GM18526 (cell line): ENCODE measurements around the gene GALNT10.

Experiments used
- POLR2A ChIP-seq: IDR thresholded peaks from 3 replicates; pipeline ENCODE4 v1.6.1; 2011; ENCODE audit not compliant: insufficient read length; ENCODE audit errors: extremely low read depth

Gene GALNT10

DNA sequence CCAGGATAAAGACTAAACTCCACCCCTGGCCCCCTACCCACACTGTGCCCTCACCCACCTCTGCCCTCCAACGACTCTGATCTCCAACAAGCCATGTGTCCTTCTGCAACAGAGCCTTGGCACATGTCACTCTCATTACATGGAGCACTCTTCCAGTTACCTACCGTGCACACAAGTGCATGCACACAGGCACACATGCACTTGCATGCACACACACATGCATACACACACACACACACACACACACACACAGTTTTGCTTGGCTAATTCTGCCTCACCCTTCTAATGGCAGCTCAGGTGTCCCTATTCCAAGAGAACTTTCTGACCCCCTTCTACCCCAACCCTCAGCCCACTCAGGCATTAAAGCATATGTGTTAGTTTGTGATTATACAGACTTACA is 19.6 kb downstream of the GALNT10 start:
- no peak for TF ChIP-seq POLR2A

DNA sequence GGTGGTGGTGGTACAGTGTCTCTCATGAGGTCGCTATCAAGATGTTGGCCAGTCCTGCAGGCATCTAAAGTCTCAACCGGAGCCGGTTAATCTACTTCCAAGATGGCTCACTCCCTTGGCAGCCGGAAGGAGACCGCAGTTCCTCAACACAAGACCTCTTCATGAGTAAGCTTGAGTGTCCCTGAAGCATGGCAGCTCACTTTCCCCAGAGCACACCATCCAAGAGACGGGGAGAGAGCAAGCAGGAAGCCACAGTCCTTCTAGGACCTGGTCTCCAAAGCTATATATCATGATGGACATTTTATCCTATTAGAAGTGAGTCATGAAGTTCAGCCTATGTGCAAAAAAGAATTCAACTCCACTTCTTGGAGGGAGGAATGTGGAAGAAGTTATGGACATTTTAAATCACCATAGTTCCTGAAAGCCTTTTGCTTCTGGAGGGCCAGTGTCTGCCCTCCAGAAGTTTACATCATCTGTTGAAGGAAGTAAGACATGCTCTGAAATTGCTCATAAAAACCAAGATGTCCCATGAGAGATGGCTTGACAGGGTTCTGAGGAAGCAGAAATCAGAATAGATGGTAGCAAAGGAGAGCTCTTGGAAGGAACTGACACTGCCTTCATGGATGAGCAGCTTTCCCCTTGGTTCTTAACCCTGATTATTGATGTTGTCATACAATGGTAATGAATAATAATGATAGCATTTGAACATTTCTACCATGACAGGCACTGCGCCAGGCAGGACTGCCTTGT is 21.3 kb downstream of the GALNT10 start:
- no peak for TF ChIP-seq POLR2A

DNA sequence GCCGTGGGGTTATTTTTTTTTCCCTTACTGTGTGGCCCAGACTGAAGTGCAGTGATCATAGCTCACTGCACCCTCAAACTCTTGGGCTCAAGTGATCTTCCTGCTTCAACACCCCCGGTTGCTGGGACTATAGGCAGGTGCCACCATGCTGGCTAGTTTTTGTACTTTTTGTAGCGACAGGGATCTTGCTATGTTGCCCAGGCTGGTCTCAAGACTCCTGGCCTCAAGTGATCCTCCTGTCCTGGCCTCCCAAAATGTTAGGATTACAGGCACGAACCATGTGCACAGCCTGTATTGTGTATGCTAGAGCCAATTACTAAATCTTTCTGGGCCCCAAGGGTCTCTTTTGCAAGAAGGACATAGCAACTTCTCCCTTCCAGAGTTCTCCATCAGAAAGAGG is 23.1 kb downstream of the GALNT10 start:
- TF ChIP-seq POLR2A, result no peak

DNA sequence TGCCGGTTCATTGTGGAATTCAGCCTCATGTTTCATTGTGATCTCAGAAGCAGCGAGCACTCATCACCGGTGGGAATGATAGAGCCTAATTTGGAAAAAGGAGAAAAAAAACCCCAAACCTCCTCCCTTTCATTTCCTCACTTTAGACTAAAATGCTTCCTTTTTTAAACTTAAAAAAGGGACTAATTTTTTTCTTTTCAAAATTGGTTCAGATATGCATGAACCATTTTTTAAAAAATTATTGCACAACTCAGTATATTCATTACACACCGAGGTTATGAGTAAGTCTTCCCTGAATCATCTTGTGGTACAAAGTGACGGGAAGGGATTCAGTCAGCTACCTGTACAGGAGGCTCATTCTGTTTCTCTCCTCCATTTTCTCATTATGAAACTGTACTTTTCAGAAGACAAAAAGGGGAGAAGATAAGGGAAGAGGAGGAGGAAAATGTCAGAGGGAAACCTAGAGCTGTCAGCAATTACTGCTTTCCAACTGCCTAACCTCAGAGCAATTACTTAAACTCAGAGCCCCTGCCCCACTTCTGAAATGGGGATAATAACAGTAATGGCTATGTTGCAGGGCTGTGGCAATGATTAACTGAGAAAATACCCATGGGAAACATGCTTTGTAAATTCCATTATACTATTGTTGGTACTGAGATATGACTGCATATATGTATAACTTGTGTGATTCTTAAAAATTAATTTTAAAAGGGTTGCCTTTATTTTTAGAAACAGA is 24.0 kb downstream of the GALNT10 start:
- no peak for TF ChIP-seq POLR2A

DNA sequence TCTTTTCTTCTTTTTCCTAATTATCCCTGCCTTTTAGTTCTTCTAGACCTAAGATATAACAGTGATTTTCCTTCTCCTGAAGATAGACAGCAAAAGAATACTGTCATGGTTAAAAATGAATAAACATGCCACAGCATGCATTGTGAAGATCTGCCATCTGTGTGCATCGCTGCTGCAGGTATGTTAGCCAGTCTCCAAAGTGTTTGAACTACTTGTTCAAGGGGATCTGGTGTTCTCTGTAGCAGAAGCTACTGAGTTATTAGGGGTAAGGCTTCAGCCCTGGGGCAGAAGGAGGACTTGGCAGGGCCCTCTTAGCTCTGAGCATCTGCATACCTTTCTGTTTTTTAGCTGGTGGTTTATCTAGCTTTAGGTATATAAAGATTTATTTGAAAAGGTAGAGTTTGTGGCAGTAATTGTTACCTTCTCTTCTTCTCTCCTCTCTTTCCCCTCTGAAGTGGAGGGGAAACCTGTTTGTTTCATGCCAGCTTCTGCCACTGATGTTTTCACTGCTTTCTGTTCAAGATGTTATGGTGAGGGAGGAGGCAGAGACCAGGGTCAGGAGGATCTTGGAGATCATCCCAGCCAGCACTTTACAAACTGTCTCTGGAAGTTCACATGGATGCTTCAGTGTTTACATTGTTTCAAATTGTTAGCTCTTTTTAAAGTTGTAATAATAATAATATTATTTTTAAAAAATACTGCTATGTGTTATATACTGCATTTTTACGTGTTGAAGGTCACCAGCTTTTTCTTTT is 25.2 kb downstream of the GALNT10 start:
- no peak for TF ChIP-seq POLR2A

DNA sequence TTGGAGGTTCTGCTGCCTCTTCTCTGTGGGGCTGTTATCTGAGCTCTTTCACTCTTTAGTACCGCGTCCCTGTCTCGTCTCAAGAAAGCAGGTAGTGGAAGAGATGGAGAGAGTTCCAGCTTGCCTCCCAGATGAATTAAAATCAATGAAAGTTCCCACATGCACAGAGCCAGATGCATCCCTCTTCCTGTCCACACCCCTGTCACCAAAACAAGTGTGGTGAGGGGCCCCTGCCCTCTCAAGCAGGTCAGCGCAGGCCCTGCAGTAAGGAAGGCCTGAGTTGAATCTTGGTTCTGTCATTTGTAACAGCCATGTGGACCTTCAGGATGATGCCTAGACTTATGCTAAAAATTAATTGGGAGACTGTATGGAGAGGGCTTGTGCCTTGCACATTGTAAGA is 26.9 kb downstream of the GALNT10 start:
- no peak for TF ChIP-seq POLR2A

DNA sequence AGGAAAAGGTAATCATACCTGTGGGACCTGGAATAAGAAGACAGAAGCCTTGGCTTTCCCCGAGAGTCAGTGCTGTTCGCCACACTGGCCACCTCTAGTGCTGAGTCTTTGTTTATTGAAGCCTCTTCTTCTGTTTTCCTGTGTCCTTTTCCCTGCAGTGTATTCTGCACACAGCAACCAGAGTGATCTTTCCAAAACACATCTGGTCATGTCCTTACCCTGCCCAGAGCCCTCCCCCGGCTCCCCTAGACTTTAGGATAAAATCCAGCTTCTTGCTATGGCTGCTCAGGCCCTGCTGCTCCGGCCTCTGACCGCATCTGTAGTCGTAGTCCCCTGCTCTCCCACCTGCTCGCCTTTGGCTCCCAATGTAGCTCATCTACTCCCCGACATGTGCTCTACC is 28.3 kb downstream of the GALNT10 start:
- TF ChIP-seq POLR2A, result no peak

DNA sequence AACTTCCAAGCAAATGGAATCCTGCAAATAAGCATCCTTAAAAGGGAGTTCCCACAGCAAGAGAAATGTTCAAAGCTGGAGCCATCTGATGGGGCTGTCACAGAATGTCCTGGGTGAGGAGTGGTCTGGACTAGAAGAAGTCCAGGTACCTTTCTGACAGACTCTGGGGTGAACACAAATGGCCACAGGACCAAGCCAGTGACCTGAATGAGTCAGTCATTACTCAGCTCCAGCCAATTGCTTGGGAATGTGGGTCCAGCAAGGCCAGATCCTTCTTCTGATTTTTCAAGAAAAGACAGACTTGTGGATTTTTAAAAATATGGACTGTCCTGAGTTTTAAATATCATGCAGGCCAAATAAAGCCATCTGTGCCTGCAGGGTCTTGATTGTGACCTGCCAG is 30.1 kb downstream of the GALNT10 start:
- TF ChIP-seq POLR2A, result no peak

DNA sequence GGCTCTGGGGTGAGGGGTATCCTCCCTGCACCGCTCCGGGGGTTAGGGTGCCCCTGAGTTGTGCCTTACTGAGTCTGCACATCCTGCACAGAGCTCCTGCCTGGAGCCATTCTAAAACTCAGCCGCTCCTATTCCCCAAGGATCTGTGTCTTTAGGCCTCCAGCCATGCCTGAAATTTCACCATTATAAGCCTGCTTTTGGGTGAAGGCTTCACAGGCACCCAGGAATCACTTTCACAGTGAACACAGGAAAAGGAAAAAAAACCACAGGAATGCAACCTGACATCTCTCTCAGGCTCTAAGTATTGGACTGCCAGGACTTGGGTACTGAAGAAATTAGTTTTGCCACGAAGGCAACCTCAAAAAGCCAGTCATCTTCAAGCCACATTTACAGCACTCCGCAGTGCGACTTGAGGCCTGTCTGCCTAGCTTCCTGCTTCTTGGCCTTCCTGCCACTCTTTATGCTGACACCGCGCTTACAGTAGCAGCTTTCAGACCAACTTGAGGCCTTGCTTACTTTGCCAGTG is 30.9 kb downstream of the GALNT10 start:
- no peak for TF ChIP-seq POLR2A

DNA sequence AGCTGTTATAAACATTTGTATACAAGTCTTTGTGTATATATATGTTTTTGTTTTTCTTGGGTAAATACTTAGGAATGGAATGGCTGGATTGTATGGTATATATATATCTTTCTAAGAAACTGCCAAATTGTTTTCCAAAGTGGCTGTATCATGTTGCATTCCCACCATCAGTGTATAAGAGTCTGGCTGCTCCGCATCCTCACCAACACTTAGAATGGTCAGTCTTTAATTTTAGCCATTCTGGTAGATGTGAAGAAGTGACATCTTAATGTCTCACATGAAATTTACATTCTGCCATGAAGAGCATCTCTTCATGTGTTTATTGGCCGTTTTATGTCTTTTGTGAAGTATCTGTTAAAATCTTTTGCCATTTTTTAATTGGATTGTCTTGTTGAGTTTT is 31.9 kb downstream of the GALNT10 start:
- TF ChIP-seq POLR2A, result no peak

DNA sequence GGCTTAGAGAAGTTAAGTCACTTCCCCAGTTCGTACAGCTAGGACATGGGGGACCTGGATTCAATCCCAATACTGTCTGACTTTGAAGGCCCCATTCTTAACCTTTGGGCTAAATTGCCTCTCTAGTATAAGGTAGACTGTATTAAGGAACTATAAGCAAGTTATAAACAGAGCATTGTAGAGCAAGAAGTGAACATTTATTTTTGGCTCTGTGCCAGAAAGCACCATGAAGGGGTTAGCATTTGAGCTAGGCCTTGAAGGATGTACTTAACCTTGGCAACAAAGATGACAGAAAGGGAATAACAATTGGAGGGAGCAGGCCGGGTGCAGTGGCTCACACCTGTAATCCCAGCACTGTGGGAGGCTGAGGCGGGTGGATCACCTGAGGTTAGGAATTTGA is 32.8 kb downstream of the GALNT10 start:
- no peak for TF ChIP-seq POLR2A

DNA sequence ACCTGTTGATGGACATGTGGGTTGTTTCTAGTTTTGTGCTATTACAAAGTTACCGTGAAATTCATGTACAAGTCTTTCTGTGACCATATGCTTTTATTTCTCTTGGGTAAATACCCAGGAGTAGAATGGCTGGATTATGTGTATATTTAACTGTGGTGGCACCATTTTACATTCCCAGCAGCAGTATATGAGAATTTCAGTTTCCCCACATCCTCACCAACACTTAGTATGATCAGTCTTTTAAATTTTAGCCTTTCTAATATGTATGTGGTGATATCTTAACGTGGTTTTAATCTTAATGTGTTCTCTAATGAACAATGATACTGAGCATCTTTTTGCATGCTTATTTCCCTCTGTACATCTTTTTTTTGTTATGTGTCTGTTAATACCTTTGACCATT is 36.6 kb downstream of the GALNT10 start:
- TF ChIP-seq POLR2A, result no peak

DNA sequence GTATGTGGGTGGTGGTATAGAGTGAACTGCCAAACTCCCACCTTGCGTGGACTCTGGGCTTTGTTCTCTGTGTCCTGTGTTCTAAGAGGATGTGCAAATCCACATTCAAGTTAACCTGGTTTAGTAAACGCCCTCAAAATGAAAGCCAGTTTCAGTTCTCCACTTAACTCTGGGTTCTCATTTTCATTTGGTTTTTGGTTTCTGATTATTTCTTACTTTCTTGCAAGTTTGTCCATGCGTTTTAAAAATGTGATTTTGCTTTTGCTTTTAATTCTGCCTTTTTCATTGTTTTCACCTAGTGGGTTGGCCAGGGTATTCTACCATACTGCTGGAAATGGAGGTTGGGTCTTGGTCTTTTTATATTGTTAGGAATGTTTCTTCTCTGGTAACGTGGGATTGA is 38.2 kb downstream of the GALNT10 start:
- TF ChIP-seq POLR2A, result no peak

DNA sequence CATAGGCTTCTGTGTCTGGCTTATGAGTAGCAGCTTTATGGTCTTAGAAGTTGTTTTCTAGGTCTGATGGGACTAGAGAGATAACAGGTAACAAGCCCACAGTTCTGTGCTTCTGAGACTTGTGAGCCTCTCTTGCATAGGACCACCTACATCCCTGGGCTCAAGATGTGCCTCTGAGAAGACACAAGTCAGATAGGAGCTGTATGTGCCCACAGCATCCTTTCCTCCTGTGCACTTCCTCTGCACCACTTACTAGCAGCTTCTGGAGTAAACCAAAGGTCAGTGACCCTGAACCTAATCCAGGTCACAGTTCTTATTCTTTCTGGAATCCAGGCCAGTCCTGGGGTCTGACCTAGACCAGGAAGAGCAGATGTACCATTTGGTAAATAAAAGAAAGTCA is 40.0 kb downstream of the GALNT10 start:
- TF ChIP-seq POLR2A, result no peak

DNA sequence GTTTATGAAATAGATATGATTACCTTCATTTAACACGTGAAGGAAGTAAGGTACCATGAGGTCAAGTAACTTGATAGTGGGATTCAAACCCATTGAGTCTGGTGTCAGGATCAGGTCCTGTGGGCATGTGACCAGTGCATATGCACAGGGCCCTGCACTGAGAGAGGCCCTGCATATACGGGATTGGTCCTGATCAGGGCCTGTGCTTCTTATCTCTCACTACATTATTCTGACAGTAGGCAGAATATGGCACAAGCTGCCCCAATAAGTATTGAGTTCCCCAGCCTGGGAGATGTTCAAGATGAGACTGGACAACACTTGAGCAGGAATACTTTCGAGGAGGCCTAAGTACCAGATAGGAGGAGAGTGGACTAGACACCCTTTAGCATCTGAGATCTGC is 44.0 kb downstream of the GALNT10 start:
- TF ChIP-seq POLR2A, result no peak

DNA sequence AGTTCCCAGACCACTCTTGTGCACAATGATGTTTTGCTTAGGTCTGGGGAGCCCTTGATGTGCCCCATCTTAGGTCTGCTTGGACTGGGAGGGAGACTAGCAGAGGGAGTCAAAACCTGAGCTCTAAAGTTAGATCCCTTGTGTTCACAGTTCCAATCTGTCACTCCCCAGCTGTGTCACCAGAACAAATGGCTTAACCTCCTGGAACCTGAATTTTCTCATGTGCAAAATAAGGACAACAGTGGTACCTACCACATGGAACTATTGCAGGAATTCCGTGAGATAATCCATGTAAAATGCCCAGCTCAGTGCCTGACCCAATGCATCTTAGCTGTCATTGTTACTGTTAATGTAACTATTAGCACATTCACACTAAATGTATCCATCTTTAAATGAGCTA is 45.5 kb downstream of the GALNT10 start:
- no peak for TF ChIP-seq POLR2A
